Naive thymus-derived CD4-positive, alpha-beta T cell (primary cell): ENCODE measurements around the gene PCDHGB3. TPM values are rescaled to one million over a fixed set of nuclear protein-coding genes. Genes with fewer than 3 reads are reported as not detected.
"Not testable (repeated sequence)": the region's sequence is repeated elsewhere in the genome, so short reads cannot be mapped to it uniquely, and the experiment has no call there.

Source experiments
- ATAC-seq: fragments of 150-1000 bp; cut with Tn5 transposase; 2 replicates; pipeline ENCODE4 v1.10.0; 2021; ENCODE audit warnings: mild to moderate bottlenecking, moderate library complexity
- CTCF ChIA-PET: fragments of 350-600 bp; sonication (Branson Sonifier 250); formaldehyde crosslinking; loops from one replicate; lab custom pipeline; 2021; ENCODE audit warnings: antibody characterized with exemption; lab: Charles Lee
- POLR2A ChIA-PET: fragments of 350-600 bp; sonication (Branson Sonifier 250); formaldehyde crosslinking; loops from one replicate; lab custom pipeline; 2021; ENCODE audit warnings: antibody characterized with exemption, inconsistent platforms; lab: Charles Lee
- DNase-seq, 9 donors: peaks; one replicate each; pipeline versions ENCODE4 v3.0.0 to v3.0.0-alpha.2; 2020 to 2022; ENCODE audit warnings: mixed read lengths in 1 of 9
- H3K27ac ChIP-seq: one replicate; pipeline ENCODE4 v1.7.0; 2013; ENCODE audit warnings: mild to moderate bottlenecking, low read depth, low read length, moderate library complexity
- H3K27me3 ChIP-seq, 2 donors: one replicate each; pipeline ENCODE4 v1.7.0; 2013; ENCODE audit warnings: low read length in 2 of 2, mild to moderate bottlenecking in 2 of 2, moderate library complexity in 2 of 2; ENCODE audit not compliant: control insufficient read depth in 2 of 2, insufficient read depth in 2 of 2
- H3K36me3 ChIP-seq, 3 experiments: 1 replicate in 2 of 3; 2 replicates in 1 of 3; pipeline ENCODE4 v1.7.0; 2013; ENCODE audit warnings: low read length in 3 of 3, mild to moderate bottlenecking in 3 of 3, moderate library complexity in 1 of 3; ENCODE audit not compliant: insufficient read depth in 3 of 3, control insufficient read depth in 2 of 3
- H3K4me1 ChIP-seq, 2 donors: one replicate each; pipeline ENCODE4 v1.7.0; 2013; ENCODE audit warnings: low read length in 2 of 2, mild to moderate bottlenecking in 2 of 2, moderate library complexity in 1 of 2; ENCODE audit not compliant: control insufficient read depth in 2 of 2, insufficient read depth in 2 of 2
- H3K4me3 ChIP-seq: 2 replicates; pipeline ENCODE4 v1.7.0; 2013; ENCODE audit warnings: mild to moderate bottlenecking, low read length
- H3K9me3 ChIP-seq, 3 experiments: 1 replicate in 2 of 3; 2 replicates in 1 of 3; pipeline ENCODE4 v1.7.0; 2013; ENCODE audit warnings: low read length in 3 of 3; ENCODE audit not compliant: control insufficient read depth in 2 of 3
- H3K27ac Mint-ChIP-seq, 9 donors: one replicate each; pipeline ENCODE4 v1.8.0; 2020 to 2022; ENCODE audit warnings: mixed read lengths in 9 of 9, mild to moderate bottlenecking in 8 of 9, moderate library complexity in 5 of 9, inconsistent platforms in 2 of 9
- H3K27me3 Mint-ChIP-seq, 5 donors: one replicate each; pipeline ENCODE4 v1.8.0; 2021 to 2022; ENCODE audit warnings: mixed read lengths in 5 of 5, mild to moderate bottlenecking in 1 of 5
- H3K36me3 Mint-ChIP-seq, 5 donors: one replicate each; pipeline ENCODE4 v1.8.0; 2020 to 2022; ENCODE audit warnings: mixed read lengths in 5 of 5, mild to moderate bottlenecking in 3 of 5, inconsistent platforms in 1 of 5
- H3K4me1 Mint-ChIP-seq, 7 donors: one replicate each; pipeline ENCODE4 v1.8.0; 2020 to 2022; ENCODE audit warnings: mixed read lengths in 7 of 7, mild to moderate bottlenecking in 3 of 7, inconsistent platforms in 1 of 7
- H3K4me3 Mint-ChIP-seq, 10 donors: one replicate each; pipeline ENCODE4 v1.8.0; 2020 to 2022; ENCODE audit warnings: mild to moderate bottlenecking in 10 of 10, mixed read lengths in 10 of 10, moderate library complexity in 6 of 10, inconsistent platforms in 2 of 10
- H3K9me3 Mint-ChIP-seq, 11 donors: one replicate each; pipeline ENCODE4 v1.8.0; 2020 to 2022; ENCODE audit warnings: mixed read lengths in 11 of 11, mild to moderate bottlenecking in 4 of 11, inconsistent platforms in 1 of 11, moderate library complexity in 1 of 11
- intact Hi-C, 2 donors: fragments of 100-400 bp; cut with micrococcal nuclease; formaldehyde crosslinking; loops; one replicate each; pipeline ENCODE4 v1.15.1; 2023
- polyA plus RNA-seq, 2 donors: library from polyadenylated mRNA; unstranded; fragments of 300-500 nt; fragmentation: Illumina TruSeq; gene quantifications; one replicate each; pipeline ENCODE4 v1.2.3, GENCODE V29; 2021
- total RNA-seq, 6 experiments: library from RNA in 5 of 6; stranded (reverse) in 5 of 6; gene quantifications; 1 replicate in 5 of 6; 2 replicates in 1 of 6; pipeline ENCODE4 v1.2.3 and lab custom pipeline; 2021 to 2026

Gene PCDHGB3
- total and polyA plus RNA-seq, 7 experiments from 2014 or later = 0.13 to 0.59 (median 0.39) TPM; not detected in 1

GRCh38 chr5:141389153-141390042 is 19.4 kb downstream of the PCDHGB3 start:
- peak overlapping the region in 2 of 9 donors; percentile 55 to 77 for H3K27ac Mint-ChIP-seq
- H3K27me3 ChIP-seq = peaks cover 4 to 14% of the 10 kb centered on the region in 2 donors
- intact Hi-C loops = no loop called here
- ChIA-PET POLR2A (no interaction called here), CTCF (interaction anchor here (1.0 kb wide), 1 partner anchor 28 kb away, joined by 3 read pairs; the partner anchor contains the start of gene PCDHGB7)
- peaks cover 30 to 85% (median 78%) of the 10 kb centered on the region in 5 donors for H3K27me3 Mint-ChIP-seq
- DNase-seq (no peak), ATAC-seq (no peak)
- H3K4me1 ChIP-seq = no peaks in the 10 kb centered on the region
- H3K27ac ChIP-seq = no peak overlapping the region
- peaks cover 0 to 45% (median 0%) of the 10 kb centered on the region in 3 experiments for H3K9me3 ChIP-seq
- H3K4me3 Mint-ChIP-seq = peak overlapping the region in 2 of 10 donors; percentile 10 to 13
- H3K9me3 Mint-ChIP-seq = peaks cover 0 to 90% (median 60%) of the 10 kb centered on the region in 11 donors
- peaks cover 0 to 3% (median 0%) of the 10 kb centered on the region in 7 donors for H3K4me1 Mint-ChIP-seq
- H3K4me3 ChIP-seq = no peak overlapping the region
- H3K36me3 Mint-ChIP-seq = peaks cover 5 to 41% (median 10%) of the 10 kb centered on the region in 5 donors
- no peaks in the 10 kb centered on the region for H3K36me3 ChIP-seq

- Mint-ChIP-seq H3K27ac (peak within 1 kb of the TSS in 1 of 9 donors; percentile 6), H3K9me3 (peaks cover 0 to 88% (median 53%) of the 10 kb centered on the region in 11 donors), H3K27me3 (peaks cover 31 to 82% (median 75%) of the 10 kb centered on the region in 5 donors), H3K4me3 (peak within 1 kb of the TSS in 3 of 10 donors; percentile 2 to 64 (median 25)), H3K36me3 (peaks cover 3 to 30% (median 10%) of the 10 kb centered on the region in 5 donors), H3K4me1 (peaks cover 0 to 3% (median 0%) of the 10 kb centered on the region in 7 donors)
- no peaks in the 10 kb centered on the region for H3K36me3 ChIP-seq
- H3K4me3 ChIP-seq = no peak within 1 kb of the TSS
- POLR2A ChIA-PET = no interaction called here
- intact Hi-C loops = no loop called here
- DNase-seq (no peak), ATAC-seq (no peak)
- H3K9me3 ChIP-seq = peaks cover 0 to 39% (median 0%) of the 10 kb centered on the region in 3 experiments
- CTCF ChIA-PET = no interaction called here
- no peak within 1 kb of the TSS for H3K27ac ChIP-seq
- peaks cover 4 to 12% of the 10 kb centered on the region in 2 donors for H3K27me3 ChIP-seq
- no peaks in the 10 kb centered on the region for H3K4me1 ChIP-seq
These were observed 22.6 kb downstream of the PCDHGB3 start, which contains the start of gene PCDHGA8 for GRCh38 chr5:141392429-141393198. TSS of gene PCDHGA8 (plus strand) at chr5:141392633. CDS start at chr5:141392814, 181 bp downstream.

GRCh38 chr5:141393267-141393666 is 23.2 kb downstream of the PCDHGB3 start:
- Mint-ChIP-seq H3K9me3 (peaks cover 0 to 87% (median 51%) of the 10 kb centered on the region in 11 donors), H3K36me3 (peaks cover 3 to 29% (median 10%) of the 10 kb centered on the region in 5 donors), H3K27ac (peak overlapping the region in 1 of 9 donors; percentile 6), H3K27me3 (peaks cover 30 to 84% (median 74%) of the 10 kb centered on the region in 5 donors), H3K4me1 (peaks cover 0 to 3% (median 0%) of the 10 kb centered on the region in 7 donors), H3K4me3 (no peak overlapping the region)
- CTCF ChIA-PET = no interaction called here
- POLR2A ChIA-PET = no interaction called here
- DNase-seq = no peak
- intact Hi-C loops = no loop called here
- H3K4me1 ChIP-seq = no peaks in the 10 kb centered on the region
- peaks cover 4 to 12% of the 10 kb centered on the region in 2 donors for H3K27me3 ChIP-seq
- peaks cover 0 to 38% (median 0%) of the 10 kb centered on the region in 3 experiments for H3K9me3 ChIP-seq
- H3K36me3 ChIP-seq = no peaks in the 10 kb centered on the region
- ATAC-seq = no peak
- no peak overlapping the region for H3K27ac ChIP-seq
- H3K4me3 ChIP-seq = no peak overlapping the region

GRCh38 chr5:141394401-141395187 is 24.6 kb downstream of the PCDHGB3 start:
- ATAC-seq, POLR2A ChIA-PET, H3K4me1 Mint-ChIP-seq, H3K36me3 ChIP-seq, DNase-seq, CTCF ChIA-PET, H3K27ac ChIP-seq, H3K4me3 ChIP-seq, intact Hi-C loops, H3K4me1 ChIP-seq, H3K4me3 Mint-ChIP-seq: not testable (repeated sequence)
- Mint-ChIP-seq H3K36me3 (peaks cover 2 to 27% (median 10%) of the 10 kb centered on the region in 5 donors), H3K27ac (peak overlapping the region in 1 of 9 donors; percentile 28), H3K27me3 (peaks cover 37 to 85% (median 74%) of the 10 kb centered on the region in 5 donors), H3K9me3 (peaks cover 0 to 86% (median 49%) of the 10 kb centered on the region in 11 donors)
- Histone ChIP-seq H3K9me3 (peaks cover 0 to 39% (median 0%) of the 10 kb centered on the region in 3 experiments), H3K27me3 (peaks cover 4 to 12% of the 10 kb centered on the region in 2 donors)

GRCh38 chr5:141397756-141398551 is 27.9 kb downstream of the PCDHGB3 start, which contains the start of gene PCDHGB5:
TSS of gene PCDHGB5 (plus strand) at chr5:141397947. CDS start at chr5:141398128, 181 bp downstream.
- CTCF ChIA-PET, H3K4me3 ChIP-seq, H3K36me3 ChIP-seq, H3K4me1 Mint-ChIP-seq, H3K4me1 ChIP-seq, intact Hi-C loops, POLR2A ChIA-PET, H3K27ac ChIP-seq: not testable (repeated sequence)
- H3K36me3 Mint-ChIP-seq = peaks cover 4 to 27% (median 9%) of the 10 kb centered on the region in 5 donors
- peaks cover 4 to 82% (median 38%) of the 10 kb centered on the region in 11 donors for H3K9me3 Mint-ChIP-seq
- DNase-seq = peak in 4 of 9 donors; percentile 41 to 49 (median 42)
- H3K4me3 Mint-ChIP-seq = peak within 1 kb of the TSS; percentile 27 to 67 (median 44)
- ATAC-seq = peak; percentile 89
- peaks cover 0 to 45% (median 0%) of the 10 kb centered on the region in 3 experiments for H3K9me3 ChIP-seq
- H3K27me3 ChIP-seq = peaks cover 2 to 18% of the 10 kb centered on the region in 2 donors
- H3K27me3 Mint-ChIP-seq = peaks cover 45 to 83% (median 68%) of the 10 kb centered on the region in 5 donors
- H3K27ac Mint-ChIP-seq = peak within 1 kb of the TSS in 2 of 9 donors; percentile 43 to 83
